Testis (tissue), 3 donors: ENCODE data around the gene CYP2U1. TPM values are rescaled to one million over a fixed set of nuclear protein-coding genes. Genes with fewer than 3 reads are reported as not detected.
"Not testable (repeated sequence)": the region's sequence is repeated elsewhere in the genome, so short reads cannot be mapped to it uniquely, and the experiment has no call there.

Source experiments
- DNase-seq: peaks from one replicate; pipeline ENCODE4 v3.0.0-alpha.2; 2019
- H3K27ac ChIP-seq, 2 donors: fragments of 200-600 bp; sonication (generic); one replicate each; pipeline ENCODE4 v1.5.1; 2019
- H3K27me3 ChIP-seq: fragments of 200-600 bp; sonication (generic); one replicate; pipeline ENCODE4 v1.5.1; 2019
- H3K36me3 ChIP-seq: fragments of 200-600 bp; sonication (generic); one replicate; pipeline ENCODE4 v1.5.1; 2017; ENCODE audit warnings: low read depth; ENCODE audit errors: missing control alignments
- H3K4me1 ChIP-seq: fragments of 200-600 bp; sonication (generic); one replicate; pipeline ENCODE4 v1.5.1; 2019
- H3K4me3 ChIP-seq, 2 donors: fragments of 200-600 bp; sonication (generic); one replicate each; pipeline ENCODE4 v1.5.1; 2017 to 2019
- H3K9me3 ChIP-seq: fragments of 200-600 bp; sonication (generic); one replicate; pipeline ENCODE4 v1.5.1; 2017
- POLR2A ChIP-seq: fragments of 450-650 bp; IDR thresholded peaks from one replicate; pipeline ENCODE4 v1.6.1; 2017; ENCODE audit warnings: antibody characterized with exemption, mild to moderate bottlenecking, moderate library complexity
- WGBS, 2 donors: methylation state at CpG; one replicate each; pipeline ENCODE4 v1.1.5; 2018; 5-methylcytosine and 5-hydroxymethylcytosine counted together
- intact Hi-C: fragments of 100-400 bp; cut with DNase I; formaldehyde crosslinking; loops from one replicate; pipeline ENCODE4 v1.15.1; 2023; ENCODE audit warnings: low total_unique reads
- polyA plus RNA-seq: library from polyadenylated mRNA; stranded (reverse); fragments of 350-450 nt; fragmentation: Illumina TruSeq; extraction: RNeasy Lipid Tissue Mini Kit (QIAGEN cat#74804); gene quantifications from one replicate; pipeline ENCODE4 v1.2.3, GENCODE V29; 2014; ENCODE audit warnings: low read depth, low replicate concordance; ENCODE audit not compliant: insufficient read depth
- total RNA-seq, 2 donors: library from RNA; depleted of rRNA; stranded (reverse); fragments of >200 nt; gene quantifications; one replicate each; pipeline ENCODE4 v1.2.3, GENCODE V29; 2016
- TF ChIP-seq, protein P1 (sequence below), 3 experiments: fragments of 450-650 bp in 2 of 3; fragments of 200-600 bp in 1 of 3; sonication (generic) in 1 of 3; IDR thresholded peaks; one replicate each; pipeline ENCODE4 v1.5.1; 2016 to 2019; ENCODE audit warnings: antibody characterized with exemption in 3 of 3, mild to moderate bottlenecking in 2 of 3, moderate library complexity in 1 of 3

CYP2U1 gene
- total and polyA plus RNA-seq, 3 donors from 2014 or later: 6.9 to 8.5 (median 7.7) TPM

DNA sequence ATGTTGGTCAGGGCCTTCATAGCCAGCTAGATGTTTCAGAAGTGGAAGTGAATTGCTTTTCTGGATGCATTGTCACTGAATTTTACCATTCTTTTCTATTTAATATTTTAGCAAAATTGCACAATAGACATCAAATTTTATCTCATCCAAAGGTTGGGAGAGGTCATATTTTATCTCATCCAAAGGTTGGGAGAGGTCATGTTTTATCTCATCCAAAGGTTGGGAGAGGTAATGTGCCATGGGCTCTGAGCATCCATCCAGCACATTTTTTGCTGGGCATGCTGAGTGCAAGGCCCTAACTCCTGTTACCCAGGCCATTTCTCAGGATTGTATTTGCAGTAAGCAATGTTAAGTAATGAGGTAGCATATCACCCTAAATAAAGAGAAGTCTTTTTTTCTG, 14.7 kb upstream of the CYP2U1 start:
- H3K27me3 ChIP-seq: no peaks in the 10 kb centered on the region
- H3K4me1 ChIP-seq: no peaks in the 10 kb centered on the region
- intact Hi-C loops: loop anchor here (5.0 kb wide), 1 partner anchor 154 kb away; no protein-coding TSS in a partner anchor
- no peaks in the 10 kb centered on the region for H3K36me3 ChIP-seq
- no peaks in the 10 kb centered on the region for H3K9me3 ChIP-seq
- DNase-seq: no peak
- H3K27ac ChIP-seq: no peak overlapping the region
- H3K4me3 ChIP-seq: no peak overlapping the region
- TF ChIP-seq, protein P1, sequence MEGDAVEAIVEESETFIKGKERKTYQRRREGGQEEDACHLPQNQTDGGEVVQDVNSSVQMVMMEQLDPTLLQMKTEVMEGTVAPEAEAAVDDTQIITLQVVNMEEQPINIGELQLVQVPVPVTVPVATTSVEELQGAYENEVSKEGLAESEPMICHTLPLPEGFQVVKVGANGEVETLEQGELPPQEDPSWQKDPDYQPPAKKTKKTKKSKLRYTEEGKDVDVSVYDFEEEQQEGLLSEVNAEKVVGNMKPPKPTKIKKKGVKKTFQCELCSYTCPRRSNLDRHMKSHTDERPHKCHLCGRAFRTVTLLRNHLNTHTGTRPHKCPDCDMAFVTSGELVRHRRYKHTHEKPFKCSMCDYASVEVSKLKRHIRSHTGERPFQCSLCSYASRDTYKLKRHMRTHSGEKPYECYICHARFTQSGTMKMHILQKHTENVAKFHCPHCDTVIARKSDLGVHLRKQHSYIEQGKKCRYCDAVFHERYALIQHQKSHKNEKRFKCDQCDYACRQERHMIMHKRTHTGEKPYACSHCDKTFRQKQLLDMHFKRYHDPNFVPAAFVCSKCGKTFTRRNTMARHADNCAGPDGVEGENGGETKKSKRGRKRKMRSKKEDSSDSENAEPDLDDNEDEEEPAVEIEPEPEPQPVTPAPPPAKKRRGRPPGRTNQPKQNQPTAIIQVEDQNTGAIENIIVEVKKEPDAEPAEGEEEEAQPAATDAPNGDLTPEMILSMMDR (IDR thresholded peaks at IDR 0.05): no peak
- no peak for TF ChIP-seq POLR2A

DNA sequence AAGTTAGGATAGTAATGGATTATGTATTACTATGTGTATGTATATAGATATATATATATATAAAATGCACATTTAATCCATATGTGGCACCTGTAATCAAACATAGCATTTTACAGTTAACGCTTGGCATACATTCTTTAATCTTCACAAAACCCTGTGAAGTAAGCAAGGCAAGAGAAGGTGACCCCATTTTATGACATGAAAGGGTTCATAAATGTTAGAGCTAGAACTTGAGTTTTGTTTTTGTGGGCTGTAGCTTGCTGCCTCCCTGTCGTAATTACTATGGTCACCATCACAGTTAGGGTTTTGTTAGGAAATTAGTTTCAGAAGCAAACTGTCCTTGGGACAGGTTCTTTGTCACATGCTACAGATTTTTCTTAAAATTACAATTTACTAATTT, 13.8 kb upstream of the CYP2U1 start:
- Histone ChIP-seq H3K27me3 (no peaks in the 10 kb centered on the region), H3K4me1 (no peaks in the 10 kb centered on the region), H3K4me3 (no peak overlapping the region), H3K9me3 (no peaks in the 10 kb centered on the region), H3K27ac (no peak overlapping the region), H3K36me3 (no peaks in the 10 kb centered on the region)
- intact Hi-C loops: loop anchor here (5.0 kb wide), 1 partner anchor 155 kb away; no protein-coding TSS in a partner anchor
- WGBS, 2 donors: 89 to 94% methylated on average over 2 of the region's 2 CpGs
- no peak for DNase-seq
- TF ChIP-seq POLR2A: no peak
- TF ChIP-seq, protein P1 (IDR thresholded peaks at IDR 0.05): no peak

DNA sequence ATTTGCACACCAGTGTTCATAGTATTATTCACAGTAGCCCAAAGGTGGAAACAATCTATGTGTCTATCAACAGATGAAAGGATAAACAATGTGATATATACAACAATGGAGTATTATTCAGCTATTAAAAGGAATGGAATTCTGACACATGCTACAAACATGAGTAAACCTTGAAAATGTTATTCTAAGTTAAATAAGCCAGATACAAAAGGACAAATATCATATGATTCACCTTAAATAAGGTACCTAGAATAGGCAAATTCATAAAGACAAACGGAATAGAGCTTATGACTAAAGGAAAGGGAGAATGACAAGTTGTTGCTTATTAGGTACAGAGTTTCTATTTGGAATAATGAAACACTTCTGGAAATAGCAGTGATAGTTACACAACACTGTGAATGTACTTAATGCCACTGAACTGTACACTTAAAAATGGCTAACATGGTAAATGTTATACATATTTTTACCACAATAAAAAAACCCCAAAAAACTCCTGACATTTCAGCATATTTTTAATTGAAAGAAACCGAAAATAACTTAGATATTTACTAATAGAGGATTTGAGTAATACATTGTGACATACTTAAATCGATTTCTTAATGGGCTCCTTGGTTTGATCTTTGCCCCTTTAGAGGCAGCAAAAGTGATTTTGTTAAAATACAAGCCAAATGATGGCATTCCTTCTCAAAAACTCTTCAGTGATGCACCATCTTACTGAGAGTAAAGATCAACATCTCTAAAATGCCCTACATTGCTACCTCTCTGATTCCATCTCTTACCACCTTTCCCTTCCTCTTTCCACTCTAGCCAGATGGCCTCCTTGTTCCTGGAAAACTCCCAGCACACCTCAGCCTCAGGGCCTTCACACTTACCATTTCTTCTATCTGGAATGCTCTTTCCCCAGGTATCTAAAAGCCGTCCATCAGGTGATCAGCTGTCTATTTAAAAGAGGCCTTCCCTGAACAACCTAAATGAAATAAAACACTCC, 8.6 kb upstream of the CYP2U1 start:
- Histone ChIP-seq H3K4me1 (no peaks in the 10 kb centered on the region), H3K27me3 (no peaks in the 10 kb centered on the region), H3K9me3 (no peaks in the 10 kb centered on the region), H3K4me3 (no peak overlapping the region), H3K36me3 (no peaks in the 10 kb centered on the region), H3K27ac (no peak overlapping the region)
- intact Hi-C loops: no loop called here
- TF ChIP-seq, protein P1 (IDR thresholded peaks at IDR 0.05): no peak
- no peak for TF ChIP-seq POLR2A
- DNase-seq: no peak
- WGBS, 2 donors: 85 to 92% methylated on average over 4 of the region's 4 CpGs

DNA sequence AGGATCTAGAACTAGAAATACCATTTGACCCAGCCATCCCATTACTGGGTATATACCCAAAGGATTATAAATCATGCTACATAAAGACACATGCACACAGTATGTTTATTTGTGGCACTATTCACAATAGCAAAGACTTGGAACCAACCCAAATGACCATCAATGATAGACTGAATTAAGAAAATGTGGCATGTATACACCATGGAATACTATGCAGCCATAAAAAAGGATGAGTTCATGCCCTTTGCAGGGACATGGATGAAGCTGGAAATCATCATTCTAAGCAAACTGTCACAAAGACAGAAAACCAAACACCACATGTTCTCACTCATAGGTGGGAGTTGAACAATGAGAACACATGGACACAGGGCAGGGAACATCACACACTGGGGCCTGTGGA, 5.6 kb upstream of the CYP2U1 start:
- DNase-seq, intact Hi-C loops: not testable (repeated sequence)

DNA sequence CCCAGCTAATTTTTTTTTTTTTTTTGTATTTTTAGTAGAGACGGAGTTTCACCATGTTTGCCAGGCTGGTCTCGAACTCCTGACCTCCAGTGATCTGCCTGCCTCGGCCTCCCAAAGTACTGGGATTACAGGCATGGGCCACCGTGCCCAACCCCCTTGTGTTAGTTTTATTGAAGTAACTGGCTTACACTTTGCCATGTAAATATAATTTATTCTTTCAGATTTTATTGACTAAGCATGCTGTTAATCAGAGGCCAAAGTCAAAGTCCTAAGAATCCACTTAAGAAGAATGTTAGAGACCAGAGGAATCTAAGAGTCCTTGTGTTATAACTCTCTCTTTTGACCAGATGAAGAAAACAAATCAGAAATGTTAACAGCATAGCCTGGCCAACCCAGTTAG, 4.5 kb upstream of the CYP2U1 start:
- H3K36me3 ChIP-seq, DNase-seq, H3K4me3 ChIP-seq, H3K9me3 ChIP-seq, H3K27ac ChIP-seq, intact Hi-C loops, H3K27me3 ChIP-seq, H3K4me1 ChIP-seq: not testable (repeated sequence)
- 83 to 93% methylated on average over 4 of the region's 4 CpGs for WGBS, 2 donors

More for the DNA sequence above, 5.6 kb upstream of the CYP2U1 start:
- not testable (repeated sequence) for H3K27me3 ChIP-seq, H3K9me3 ChIP-seq, H3K4me1 ChIP-seq, H3K36me3 ChIP-seq, H3K4me3 ChIP-seq, H3K27ac ChIP-seq
